Measurements from ENCODE around the gene ZNF664.
A peak's percentile ranks its signal among the peaks of the same experiment; 100 is the strongest.

DNA sequence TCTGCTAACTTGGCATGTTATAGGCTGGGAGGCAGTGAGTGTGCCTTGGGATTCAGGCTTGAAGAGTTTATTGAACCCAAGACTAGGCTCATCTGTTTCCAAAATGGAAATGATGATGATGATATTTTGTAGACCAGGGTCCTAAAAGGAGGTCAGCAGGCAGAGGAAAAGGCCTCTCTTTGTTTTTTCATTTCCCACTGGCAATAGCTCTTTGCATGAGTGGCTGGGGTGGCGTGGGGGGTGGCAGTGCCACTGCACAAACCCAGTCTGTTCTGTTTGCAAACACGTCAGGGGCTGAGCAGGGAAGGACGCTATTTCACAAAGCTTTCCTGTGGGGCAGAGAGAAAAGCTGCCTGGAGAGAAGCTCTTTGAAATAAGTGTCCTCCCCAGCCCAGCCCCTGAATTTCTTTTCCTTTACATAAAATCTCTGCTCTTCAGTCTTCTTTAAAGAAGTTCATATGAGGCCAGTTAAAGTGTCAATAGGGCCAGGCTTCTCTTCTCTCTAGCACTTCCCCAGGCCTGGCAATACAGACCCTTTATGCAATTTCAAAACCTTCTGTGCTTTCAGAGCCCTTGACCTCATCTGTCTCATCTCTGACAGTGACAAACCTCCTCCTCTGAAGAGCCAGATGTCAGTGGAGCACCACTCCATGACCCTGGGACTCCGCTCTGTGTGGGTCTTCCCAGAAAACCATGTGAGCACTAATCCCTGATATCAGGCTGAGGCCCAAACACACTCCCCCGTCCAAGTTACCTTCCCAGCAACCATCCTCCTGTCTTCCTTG is 72.8 kb downstream of the ZNF664 start:
- TF ChIP-seq, protein P1, sequence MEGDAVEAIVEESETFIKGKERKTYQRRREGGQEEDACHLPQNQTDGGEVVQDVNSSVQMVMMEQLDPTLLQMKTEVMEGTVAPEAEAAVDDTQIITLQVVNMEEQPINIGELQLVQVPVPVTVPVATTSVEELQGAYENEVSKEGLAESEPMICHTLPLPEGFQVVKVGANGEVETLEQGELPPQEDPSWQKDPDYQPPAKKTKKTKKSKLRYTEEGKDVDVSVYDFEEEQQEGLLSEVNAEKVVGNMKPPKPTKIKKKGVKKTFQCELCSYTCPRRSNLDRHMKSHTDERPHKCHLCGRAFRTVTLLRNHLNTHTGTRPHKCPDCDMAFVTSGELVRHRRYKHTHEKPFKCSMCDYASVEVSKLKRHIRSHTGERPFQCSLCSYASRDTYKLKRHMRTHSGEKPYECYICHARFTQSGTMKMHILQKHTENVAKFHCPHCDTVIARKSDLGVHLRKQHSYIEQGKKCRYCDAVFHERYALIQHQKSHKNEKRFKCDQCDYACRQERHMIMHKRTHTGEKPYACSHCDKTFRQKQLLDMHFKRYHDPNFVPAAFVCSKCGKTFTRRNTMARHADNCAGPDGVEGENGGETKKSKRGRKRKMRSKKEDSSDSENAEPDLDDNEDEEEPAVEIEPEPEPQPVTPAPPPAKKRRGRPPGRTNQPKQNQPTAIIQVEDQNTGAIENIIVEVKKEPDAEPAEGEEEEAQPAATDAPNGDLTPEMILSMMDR (IDR thresholded peaks at IDR 0.05) = no peak
- peak in 1 of 2 donors; percentile 38 for TF ChIP-seq EP300 (IDR thresholded peaks at IDR 0.05)

All from tibial nerve (tissue), 4 donors.